Gastroesophageal sphincter (tissue), 4 donors: ENCODE data around the gene SGCB. TPM values are rescaled to one million over a fixed set of nuclear protein-coding genes. Genes with fewer than 3 reads are reported as not detected.

ENCODE experiments used
- ATAC-seq: fragments of 150-250 bp; one replicate; pipeline ENCODE4 v1.9.1; 2016; ENCODE audit warnings: mild to moderate bottlenecking, moderate library complexity
- H3K27ac ChIP-seq, 4 donors: fragments of 200-600 bp; sonication (generic) in 3 of 4; 1 replicate in 3 of 4; 2 replicates in 1 of 4; pipeline ENCODE4 v1.5.1; 2016 to 2019
- H3K27me3 ChIP-seq: fragments of 200-600 bp; sonication (generic); one replicate; pipeline ENCODE4 v1.5.1; 2019
- H3K36me3 ChIP-seq, 2 donors: fragments of 200-600 bp; sonication (generic); one replicate each; pipeline ENCODE4 v1.5.1; 2019; ENCODE audit warnings: control low read depth in 1 of 2
- H3K4me1 ChIP-seq, 3 donors: fragments of 200-600 bp; sonication (generic); 1 replicate in 2 of 3; 2 replicates in 1 of 3; pipeline ENCODE4 v1.5.1; 2016 to 2019; ENCODE audit warnings: control low read depth in 2 of 3
- H3K4me3 ChIP-seq, 2 donors: fragments of 200-600 bp; sonication (generic); one replicate each; pipeline ENCODE4 v1.5.1; 2019; ENCODE audit warnings: mild to moderate bottlenecking in 1 of 2, moderate library complexity in 1 of 2
- H3K9me3 ChIP-seq, 3 donors: fragments of 200-600 bp; sonication (generic); one replicate each; pipeline ENCODE4 v1.5.1; 2017 to 2019; ENCODE audit warnings: control low read depth in 2 of 3
- EP300 ChIP-seq: sonication (generic); formaldehyde crosslinking; IDR thresholded peaks from one replicate; pipeline ENCODE4 v1.6.1; 2017; ENCODE audit warnings: antibody characterized with exemption, mild to moderate bottlenecking
- POLR2A ChIP-seq, 2 donors: fragments of 450-650 bp; IDR thresholded peaks; one replicate each; pipeline ENCODE4 v1.6.1; 2017; ENCODE audit warnings: antibody characterized with exemption in 2 of 2, mild to moderate bottlenecking in 2 of 2, moderate library complexity in 1 of 2
- POLR2AphosphoS5 ChIP-seq: sonication (generic); formaldehyde crosslinking; IDR thresholded peaks from one replicate; pipeline ENCODE4 v1.6.1; 2017; ENCODE audit warnings: antibody characterized with exemption
- WGBS, 2 donors: methylation state at CpG; one replicate each; pipeline ENCODE4 v1.1.5; 2018; ENCODE audit warnings: low coverage in 1 of 2; 5-methylcytosine and 5-hydroxymethylcytosine counted together
- total RNA-seq, 4 donors: library from RNA; depleted of rRNA; stranded (reverse); fragments of >200 nt; gene quantifications; one replicate each; pipeline ENCODE4 v1.1.0, GENCODE V29; 2016
- TF ChIP-seq, protein P1 (sequence below), 4 experiments: fragments of 200-600 bp in 2 of 4; fragments of 450-650 bp in 2 of 4; sonication (generic) in 1 of 4; IDR thresholded peaks; one replicate each; pipeline ENCODE4 v1.5.1; 2017 to 2019; ENCODE audit warnings: antibody characterized with exemption in 4 of 4, mild to moderate bottlenecking in 2 of 4, moderate library complexity in 2 of 4

SGCB gene
- total RNA-seq, 4 donors from 2014 or later = 58.0 to 105 (median 86.2) TPM

DNA sequence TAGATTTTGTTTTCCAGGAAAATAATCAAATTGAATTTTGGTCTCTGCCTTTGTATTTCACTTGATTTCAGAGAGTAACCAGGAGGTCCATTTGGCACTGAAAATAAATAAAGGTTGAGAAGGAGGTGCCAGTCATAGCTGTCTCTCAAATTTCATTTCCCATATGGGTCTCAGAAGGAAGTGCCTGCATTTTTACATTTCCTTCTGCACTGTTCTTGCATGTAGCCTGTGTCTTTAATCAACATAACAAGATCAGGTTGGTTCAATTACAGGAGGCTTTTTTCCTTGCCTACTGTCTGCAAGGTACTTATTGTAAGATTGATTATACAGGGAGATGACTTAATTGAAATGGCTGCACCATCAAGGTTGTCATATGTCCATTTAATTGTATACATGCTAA is 33.7 kb downstream of the SGCB start:
- no peak for TF ChIP-seq POLR2A (IDR thresholded peaks at IDR 0.05)
- TF ChIP-seq, protein P1, sequence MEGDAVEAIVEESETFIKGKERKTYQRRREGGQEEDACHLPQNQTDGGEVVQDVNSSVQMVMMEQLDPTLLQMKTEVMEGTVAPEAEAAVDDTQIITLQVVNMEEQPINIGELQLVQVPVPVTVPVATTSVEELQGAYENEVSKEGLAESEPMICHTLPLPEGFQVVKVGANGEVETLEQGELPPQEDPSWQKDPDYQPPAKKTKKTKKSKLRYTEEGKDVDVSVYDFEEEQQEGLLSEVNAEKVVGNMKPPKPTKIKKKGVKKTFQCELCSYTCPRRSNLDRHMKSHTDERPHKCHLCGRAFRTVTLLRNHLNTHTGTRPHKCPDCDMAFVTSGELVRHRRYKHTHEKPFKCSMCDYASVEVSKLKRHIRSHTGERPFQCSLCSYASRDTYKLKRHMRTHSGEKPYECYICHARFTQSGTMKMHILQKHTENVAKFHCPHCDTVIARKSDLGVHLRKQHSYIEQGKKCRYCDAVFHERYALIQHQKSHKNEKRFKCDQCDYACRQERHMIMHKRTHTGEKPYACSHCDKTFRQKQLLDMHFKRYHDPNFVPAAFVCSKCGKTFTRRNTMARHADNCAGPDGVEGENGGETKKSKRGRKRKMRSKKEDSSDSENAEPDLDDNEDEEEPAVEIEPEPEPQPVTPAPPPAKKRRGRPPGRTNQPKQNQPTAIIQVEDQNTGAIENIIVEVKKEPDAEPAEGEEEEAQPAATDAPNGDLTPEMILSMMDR (IDR thresholded peaks at IDR 0.05) = no peak
- H3K4me3 ChIP-seq = no peak overlapping the region
- H3K27me3 ChIP-seq = no peaks in the 10 kb centered on the region
- no peak for ATAC-seq
- no peaks in the 10 kb centered on the region for H3K4me1 ChIP-seq
- H3K36me3 ChIP-seq = peaks cover 0 to 6% of the 10 kb centered on the region in 2 donors
- no peak overlapping the region for H3K27ac ChIP-seq
- no peaks in the 10 kb centered on the region for H3K9me3 ChIP-seq

DNA sequence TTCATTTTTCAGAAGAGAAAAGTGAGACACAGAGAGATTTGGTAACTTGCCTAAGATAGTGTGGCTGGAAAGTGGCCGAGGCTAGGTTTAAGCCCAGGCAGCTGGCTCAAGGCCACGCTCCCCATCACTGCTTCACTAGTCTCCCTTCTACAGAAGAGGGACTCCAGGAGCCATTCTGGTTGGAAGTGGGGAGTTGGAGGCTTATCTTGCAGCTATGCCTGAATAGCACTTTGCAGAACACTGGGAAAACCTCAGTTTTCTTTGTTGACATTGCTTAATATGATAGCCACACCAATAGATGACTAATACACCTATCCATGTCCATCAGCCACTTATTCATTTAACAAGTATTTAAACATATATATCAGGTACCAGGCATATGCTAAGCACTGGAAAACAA is 36.5 kb downstream of the SGCB start:
- TF ChIP-seq POLR2AphosphoS5 = no peak
- no peak overlapping the region for H3K4me3 ChIP-seq
- WGBS, 2 donors = 58 to 100% methylated on average over 1 to 2 of the region's 2 CpGs
- no peaks in the 10 kb centered on the region for H3K27me3 ChIP-seq
- H3K36me3 ChIP-seq = no peaks in the 10 kb centered on the region
- ATAC-seq = no peak
- no peaks in the 10 kb centered on the region for H3K9me3 ChIP-seq
- no peaks in the 10 kb centered on the region for H3K4me1 ChIP-seq
- H3K27ac ChIP-seq = no peak overlapping the region

DNA sequence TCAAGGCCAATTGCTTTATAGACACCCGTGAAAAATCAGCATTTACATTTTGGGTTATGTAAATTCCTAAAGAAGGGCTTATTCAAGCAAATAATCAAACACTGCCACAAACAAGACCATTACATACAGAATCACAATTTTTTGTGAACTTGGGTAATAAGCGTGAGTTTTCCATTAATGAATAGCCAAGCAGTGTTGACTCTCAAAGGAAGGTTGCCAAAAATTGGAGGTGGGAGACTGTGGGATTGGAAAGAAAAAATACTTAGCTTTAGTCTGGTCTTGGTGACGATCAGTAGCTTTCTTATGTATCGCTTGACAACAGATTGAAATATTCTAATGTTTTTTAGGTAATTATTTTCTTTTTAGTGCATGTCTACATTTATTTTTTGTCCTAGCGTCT is 38.8 kb downstream of the SGCB start:
- H3K9me3 ChIP-seq = no peaks in the 10 kb centered on the region
- WGBS, 2 donors = 93 to 94% methylated on average over 5 of the region's 5 CpGs
- no peak for ATAC-seq

DNA sequence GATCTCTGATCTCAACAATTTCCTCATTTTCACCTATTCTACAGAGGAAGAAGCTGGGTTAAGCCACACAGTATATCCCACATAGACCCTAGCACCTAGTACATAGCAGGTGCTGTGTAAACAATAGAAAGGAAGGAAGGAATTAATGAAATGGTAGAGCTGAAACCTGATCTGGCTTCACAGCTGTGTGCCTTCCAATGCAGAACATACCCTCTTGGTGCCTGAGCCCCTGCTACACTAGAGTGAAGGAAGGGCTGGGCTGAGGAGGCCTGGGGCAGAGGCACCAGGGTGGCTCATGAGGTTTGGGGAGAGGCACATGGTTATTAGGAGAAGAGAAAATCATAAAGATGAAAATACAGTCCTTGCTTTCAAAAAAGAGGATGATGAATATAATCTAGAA is 39.3 kb downstream of the SGCB start:
- Histone ChIP-seq H3K9me3 (no peaks in the 10 kb centered on the region), H3K36me3 (peaks cover 0 to 6% of the 10 kb centered on the region in 2 donors), H3K27me3 (no peaks in the 10 kb centered on the region), H3K4me1 (no peaks in the 10 kb centered on the region), H3K27ac (no peak overlapping the region), H3K4me3 (no peak overlapping the region)
- no peak for TF ChIP-seq EP300
- TF ChIP-seq, protein P1 (IDR thresholded peaks at IDR 0.05) = no peak
- no peak for TF ChIP-seq POLR2AphosphoS5
- TF ChIP-seq POLR2A (IDR thresholded peaks at IDR 0.05) = no peak
- ATAC-seq = no peak

More for the DNA sequence above, 38.8 kb downstream of the SGCB start:
- Histone ChIP-seq H3K4me1 (no peaks in the 10 kb centered on the region), H3K27ac (no peak overlapping the region), H3K27me3 (no peaks in the 10 kb centered on the region), H3K4me3 (no peak overlapping the region), H3K36me3 (peaks cover 0 to 6% of the 10 kb centered on the region in 2 donors)
- TF ChIP-seq POLR2AphosphoS5 (no peak), POLR2A (IDR thresholded peaks at IDR 0.05) (no peak), EP300 (no peak)
- TF ChIP-seq, protein P1 (IDR thresholded peaks at IDR 0.05) = no peak

DNA sequence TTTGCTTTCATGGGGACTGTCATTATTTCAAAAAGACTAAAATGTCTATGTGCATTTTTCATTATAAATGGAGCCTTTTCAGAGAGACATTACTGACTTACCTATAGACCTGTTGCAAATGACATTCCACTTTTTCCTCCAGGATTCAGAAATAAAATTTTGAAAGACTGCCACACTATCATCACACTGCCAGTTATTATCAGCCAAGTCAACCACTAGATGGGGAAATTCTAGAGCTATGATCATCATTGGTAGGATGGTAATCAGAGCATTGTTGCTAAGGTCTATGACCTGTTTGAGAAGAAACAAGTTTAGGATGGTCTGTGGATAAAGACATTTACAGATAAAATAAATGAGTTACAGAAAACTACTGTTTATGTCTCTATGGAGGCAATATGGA is 40.5 kb downstream of the SGCB start:
- Histone ChIP-seq H3K36me3 (peaks cover 0 to 6% of the 10 kb centered on the region in 2 donors), H3K9me3 (no peaks in the 10 kb centered on the region), H3K4me3 (no peak overlapping the region), H3K27me3 (no peaks in the 10 kb centered on the region), H3K4me1 (no peaks in the 10 kb centered on the region), H3K27ac (no peak overlapping the region)
- TF ChIP-seq POLR2AphosphoS5 (no peak), EP300 (no peak), POLR2A (IDR thresholded peaks at IDR 0.05) (no peak)
- TF ChIP-seq, protein P1 (IDR thresholded peaks at IDR 0.05) = no peak
- no peak for ATAC-seq
